ENCODE data around the gene TMCO6.
"Not testable (repeated sequence)": the region's sequence is repeated elsewhere in the genome, so short reads cannot be mapped to it uniquely, and the experiment has no call there.

The TMCO6 gene

DNA sequence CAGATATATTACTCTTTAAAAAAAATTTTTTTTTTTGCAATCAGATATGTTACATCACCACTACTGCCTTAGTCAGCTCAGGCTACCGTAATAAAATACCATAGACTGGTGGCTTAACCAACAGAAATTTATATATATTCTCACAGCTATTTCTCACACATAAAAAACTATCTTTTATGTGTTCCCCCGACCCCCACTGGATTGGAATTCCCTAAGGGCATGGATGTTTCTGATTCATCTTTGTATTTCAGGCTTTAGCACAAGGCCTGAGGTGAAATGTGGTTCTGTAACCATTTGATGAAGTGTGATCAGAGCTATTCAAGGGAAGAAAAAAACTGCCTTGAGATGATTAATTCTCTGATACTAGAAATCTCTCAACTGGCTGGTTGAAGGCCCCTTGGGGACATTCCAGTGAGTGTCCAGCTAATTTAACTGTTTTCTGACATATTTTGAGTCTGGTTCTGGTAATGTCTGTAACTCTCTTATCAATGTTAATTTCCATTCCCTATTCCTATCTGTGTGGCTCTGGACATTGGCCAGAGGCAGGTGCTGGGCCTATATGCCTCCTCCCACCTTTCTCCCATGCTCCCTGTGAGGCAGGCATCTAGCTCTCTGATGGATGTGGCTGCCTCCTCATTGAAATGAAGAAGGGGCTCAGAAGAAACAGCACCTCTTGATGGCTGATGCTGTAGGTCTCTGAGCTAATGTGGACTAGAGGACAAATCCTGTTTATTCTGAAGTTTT is 8.8 kb upstream of the TMCO6 start:
- DNase-seq (ENCODE audit: low read depth in 2 of 2), result no peak

DNA sequence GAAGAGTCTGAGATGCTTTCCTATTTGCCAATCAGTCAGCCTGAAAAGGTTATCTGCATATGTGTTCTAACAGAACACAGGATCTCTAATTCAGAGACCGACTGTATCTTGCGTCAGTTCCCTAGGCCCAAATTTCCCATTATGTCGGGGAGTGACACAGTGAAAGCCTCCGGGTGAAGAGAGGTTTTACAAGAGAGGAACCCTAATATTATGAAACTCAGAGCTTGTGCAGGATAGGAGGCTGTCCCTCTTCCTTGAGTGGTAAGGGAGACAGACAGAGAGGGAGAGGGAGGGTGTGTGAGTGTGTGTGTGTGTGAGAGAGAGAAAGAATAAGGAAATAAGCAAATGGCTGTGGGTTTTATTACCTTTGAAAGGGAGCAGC is 8.2 kb upstream of the TMCO6 start:
- DNase-seq (ENCODE audit: low read depth in 2 of 2), result no peak

DNA sequence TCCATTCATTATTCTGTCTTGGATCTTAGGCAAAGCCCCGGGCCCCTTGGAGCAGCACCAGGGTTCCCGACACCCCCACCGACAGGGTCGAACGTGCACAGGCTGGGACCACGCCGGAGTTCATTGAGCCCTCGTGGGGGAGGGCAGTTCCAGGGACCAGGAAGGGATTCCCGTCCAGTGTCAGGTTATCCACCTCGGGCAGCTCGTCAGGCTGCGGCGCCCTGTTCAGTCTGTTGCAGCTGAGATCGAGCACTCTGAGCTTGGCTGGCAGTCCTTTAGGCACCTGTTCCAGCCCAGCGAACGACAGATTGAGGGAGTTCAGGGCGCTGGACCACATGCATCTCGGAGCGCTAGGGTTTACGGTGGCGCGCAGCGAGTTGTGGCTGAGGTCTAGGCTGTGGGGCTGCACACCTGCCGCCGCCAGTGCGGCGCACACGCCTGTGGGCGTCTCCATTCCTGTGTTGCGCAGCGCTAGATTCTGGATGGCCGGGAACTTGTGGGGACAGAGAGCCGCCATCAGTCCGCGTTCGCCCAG is 7.4 kb upstream of the TMCO6 start:
- DNase-seq (ENCODE audit: low read depth in 2 of 2), result no peak

DNA sequence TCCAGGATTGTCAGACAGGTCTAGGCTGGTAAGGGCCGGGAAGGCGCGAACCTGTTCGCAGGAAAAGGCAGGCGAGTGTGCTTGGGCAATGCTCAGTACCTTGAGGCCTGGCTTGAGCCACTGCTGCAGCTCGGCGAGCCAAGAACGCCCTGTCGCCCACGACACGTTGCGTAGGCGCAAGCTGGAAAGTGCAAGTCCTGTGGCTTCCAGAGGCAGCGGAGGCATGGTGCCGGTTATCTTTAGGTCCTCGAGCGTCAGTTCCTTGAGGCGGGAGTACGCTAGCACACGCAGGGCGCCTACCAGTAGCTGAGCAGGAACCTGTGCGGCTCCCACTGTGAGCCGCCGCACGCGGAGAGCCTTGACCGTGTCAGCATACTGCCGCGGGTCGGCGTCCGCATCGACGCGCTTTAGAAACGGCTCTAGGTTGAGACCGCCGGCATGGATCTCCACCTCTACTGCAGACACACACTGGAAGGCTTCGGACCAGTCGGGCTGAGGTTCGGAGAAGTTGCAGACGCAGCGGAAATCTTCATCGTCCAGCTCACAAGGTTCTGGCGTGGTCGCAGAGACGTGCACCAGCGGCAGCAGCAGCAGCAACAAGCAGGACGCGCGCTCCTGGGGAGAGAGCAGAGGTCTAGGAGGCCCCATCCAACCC is 6.8 kb upstream of the TMCO6 start:
- peak in 1 of 2 donors; percentile 22 for DNase-seq (ENCODE audit: low read depth in 2 of 2)

DNA sequence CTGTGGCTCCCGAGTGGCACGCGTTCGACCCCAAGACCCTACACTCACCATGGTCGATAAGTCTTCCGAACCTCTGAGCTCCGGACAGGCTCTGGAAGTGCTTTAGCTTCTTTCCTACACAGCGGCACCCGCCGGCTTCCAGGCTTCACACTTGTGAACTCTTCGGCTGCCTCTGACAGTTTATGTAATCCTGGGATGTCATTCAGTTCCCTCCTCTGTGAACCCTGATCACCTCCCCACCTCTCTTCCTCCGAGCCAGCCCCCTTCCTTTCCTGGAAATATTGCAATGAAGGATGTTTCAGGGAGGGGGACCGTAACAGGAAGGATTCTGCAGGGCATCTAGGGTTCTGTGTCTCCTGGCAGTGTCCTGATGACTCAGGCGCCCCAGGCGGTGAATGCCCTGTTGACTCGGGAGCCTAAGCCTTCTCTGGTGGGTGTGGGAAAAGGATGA is 6.2 kb upstream of the TMCO6 start, which contains the start of gene CD14:
Gene CD14 (minus strand): TSS at position 155 of the 451 bp plus-strand sequence. CDS start 104 bp downstream, at position 51.
- no peak for DNase-seq (ENCODE audit: low read depth in 2 of 2)

DNA sequence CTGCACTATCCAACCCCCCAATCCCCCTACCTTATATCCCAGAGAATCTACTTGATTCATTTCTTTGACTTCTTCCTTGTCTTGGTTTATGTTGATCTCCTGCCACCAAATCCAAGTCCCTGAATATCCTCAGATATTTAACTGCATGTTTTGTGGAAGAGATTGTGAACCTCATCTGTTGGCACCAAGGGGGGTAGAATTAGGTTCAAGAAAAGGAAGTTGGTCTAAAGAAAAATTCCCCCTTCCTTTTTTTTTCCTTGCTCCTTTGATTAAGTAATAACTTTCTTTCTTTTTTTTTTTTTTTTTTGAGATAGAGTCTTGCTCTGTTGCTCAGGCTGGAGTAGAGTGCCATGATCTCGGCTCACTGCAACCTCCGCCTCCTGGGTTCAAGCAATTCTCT is 5.8 kb upstream of the TMCO6 start:
- DNase-seq (ENCODE audit: low read depth in 2 of 2), result no peak

DNA sequence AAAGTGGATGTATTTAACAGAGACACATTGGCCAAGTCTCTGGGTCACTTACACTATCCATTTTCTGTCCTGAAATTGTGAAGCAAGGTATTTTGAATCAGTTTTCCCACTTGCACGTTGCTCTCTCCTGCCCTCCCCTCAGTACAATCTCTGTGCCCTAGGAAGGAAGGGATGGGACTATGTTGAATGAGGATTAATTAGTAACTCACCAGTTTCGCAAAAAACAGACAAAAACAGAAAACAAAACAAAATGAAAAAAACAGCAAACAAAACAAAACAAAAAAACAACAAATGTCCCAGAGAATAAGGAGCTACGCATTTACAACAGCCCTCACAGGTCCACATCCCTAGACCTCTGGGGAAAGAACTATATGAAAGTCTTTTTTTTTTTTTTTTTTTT is 5.1 kb upstream of the TMCO6 start:
- no peak for DNase-seq (ENCODE audit: low read depth in 2 of 2)

DNA sequence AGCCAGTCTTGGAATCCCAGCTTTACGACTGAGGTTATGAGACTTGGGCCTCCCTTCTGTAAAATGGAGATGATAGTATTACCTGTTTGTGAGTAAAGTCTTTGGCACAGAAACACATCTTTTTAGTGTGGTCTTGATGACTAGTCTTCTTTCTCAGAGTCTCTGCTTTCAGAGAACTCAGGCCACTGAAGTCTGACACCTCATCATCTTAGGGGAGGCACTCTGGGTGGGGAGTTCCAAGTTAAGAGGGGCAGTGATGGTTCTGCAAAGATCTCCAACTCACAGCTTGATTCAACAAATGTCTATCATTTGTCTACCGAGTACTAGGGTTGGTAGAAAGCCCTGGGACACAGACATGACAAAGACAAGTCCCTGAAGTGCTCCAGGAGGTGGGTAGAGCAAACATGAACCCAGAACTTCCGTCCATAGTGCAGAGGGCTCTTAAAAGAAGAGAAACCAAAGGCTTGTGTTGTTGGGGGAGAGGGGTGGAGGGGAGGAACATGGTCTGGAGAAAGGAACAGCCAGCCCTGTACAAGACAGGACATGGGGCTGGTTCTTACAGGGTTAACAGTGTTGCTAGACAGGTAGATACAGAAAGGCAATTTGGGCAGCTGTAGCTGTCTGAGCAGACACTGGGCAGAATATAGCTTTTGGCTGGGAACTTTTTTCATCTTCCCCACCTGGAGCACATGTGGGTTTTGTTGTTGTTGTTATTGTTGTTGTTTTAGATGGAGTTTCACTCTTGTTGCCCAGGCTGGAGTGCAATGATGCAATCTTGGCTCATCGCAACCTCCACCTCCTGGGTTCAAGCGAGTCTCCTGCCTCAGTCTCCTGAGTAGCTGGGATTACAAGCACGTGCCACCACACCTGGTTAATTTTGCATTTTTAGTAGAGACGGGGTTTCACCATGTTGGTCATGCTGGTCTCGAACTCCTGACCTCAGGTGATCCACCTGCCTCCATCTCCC is 3.7 kb upstream of the TMCO6 start:
- DNase-seq (ENCODE audit: low read depth in 2 of 2), result no peak

DNA sequence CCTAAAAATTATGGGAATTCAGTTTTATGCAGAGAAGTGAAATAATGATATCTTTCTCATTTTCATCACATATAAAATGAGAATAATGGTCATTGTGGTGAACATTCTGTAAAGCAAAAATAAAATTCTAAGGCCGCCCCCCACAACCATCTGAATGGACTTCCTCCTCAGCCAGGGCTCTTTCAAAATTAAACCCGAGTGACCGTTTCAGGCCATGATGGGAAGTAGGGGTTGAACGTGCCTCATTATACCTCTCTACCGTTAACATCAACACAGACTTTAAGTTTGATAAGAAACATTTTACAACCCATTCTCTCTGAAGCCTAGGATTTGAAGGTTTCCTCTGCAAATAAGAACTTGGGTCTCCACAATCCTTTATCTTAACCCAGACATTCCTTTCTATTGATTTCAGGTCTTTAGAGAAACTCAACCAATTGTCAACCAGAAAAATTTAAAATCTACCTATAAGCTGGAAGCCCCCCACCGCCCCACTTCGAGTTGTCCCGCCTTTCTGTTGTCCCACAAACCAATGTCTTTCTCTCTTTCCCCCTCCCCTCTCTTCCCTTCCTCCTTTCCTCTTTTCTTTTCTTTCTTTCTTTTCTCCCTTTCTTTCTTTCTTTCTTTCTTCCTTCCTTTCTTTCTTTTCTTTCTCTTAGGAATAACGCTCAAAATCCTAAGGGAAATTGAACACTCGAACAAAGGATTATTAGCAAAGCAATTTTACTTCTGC is 1.7 kb upstream of the TMCO6 start:
- no peak for DNase-seq (ENCODE audit: low read depth in 2 of 2)

DNA sequence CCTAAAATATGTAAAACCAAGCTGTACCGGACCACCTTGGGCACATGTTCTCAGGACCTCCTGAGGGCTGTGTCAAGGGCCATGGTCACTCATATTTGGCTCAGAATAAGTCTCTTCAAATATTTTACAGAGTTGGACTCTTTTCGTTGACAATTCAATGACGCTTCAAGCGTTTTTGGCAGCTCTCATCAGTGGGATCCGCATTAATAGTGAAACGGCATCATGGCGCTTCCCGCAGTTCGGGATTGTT is 428 bp upstream of the TMCO6 start:
- not testable (repeated sequence) for DNase-seq (ENCODE audit: low read depth in 2 of 2)

DNA sequence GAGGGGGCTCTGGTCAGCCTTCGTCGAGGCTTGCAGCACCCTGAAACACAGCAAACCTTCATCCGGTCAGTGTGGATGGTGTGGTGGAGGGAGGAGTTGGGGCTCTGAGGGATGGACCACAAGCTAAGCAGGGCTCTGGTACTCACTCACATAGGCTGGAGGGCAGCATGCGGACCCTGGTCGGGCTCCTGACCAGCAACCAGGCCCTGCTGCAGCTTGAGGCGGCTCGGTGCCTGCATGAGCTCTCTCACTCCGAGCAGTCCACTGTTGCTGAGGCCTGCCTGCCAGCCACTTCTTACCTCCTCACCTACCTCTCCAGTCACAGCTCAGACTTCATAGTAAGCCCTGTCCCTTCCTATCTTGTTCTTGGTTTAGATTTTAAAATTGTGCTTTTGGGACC is 2.5 kb downstream of the TMCO6 start:
- DNase-seq (ENCODE audit: low read depth in 2 of 2), result no peak

DNA sequence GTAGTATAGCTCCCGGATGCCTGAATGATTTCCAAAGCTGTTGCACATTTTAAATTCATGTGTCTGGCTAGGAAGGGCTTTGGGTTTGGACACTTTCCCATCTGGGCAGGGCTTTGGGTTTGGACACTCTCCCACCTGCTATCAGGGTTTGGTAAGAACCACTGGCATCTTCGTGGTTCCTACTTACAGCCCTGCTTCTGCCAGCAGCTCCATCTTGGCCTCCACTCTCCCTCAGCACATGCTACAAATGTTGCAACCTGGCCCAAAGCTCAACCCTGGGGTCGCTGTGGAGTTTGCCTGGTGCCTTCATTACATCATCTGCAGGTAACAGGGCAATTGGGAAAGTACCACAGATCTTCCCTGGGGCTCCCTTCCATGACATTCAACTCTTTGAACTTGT is 3.5 kb downstream of the TMCO6 start:
- DNase-seq (ENCODE audit: low read depth in 2 of 2), result no peak

DNA sequence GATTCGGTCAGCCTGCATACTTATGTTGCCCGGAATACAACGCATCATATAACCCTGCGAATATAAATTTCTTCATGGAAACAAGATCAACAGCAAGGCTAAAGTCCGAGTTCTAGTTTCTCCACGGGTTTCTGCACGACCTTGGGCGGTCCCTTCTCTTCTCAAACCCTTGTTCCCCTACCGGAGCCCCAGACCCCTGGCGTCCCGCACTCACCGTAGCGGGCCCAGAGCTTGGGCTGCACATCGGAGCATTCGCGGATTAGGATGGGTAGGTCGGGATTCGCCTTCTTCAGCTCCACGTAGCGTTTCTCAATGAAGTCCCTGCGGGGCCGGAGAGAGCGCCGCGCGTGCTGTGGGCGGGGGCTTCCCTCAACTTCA is 7.8 kb downstream of the TMCO6 start:
- DNase-seq (ENCODE audit: low read depth in 2 of 2), result no peak

DNA sequence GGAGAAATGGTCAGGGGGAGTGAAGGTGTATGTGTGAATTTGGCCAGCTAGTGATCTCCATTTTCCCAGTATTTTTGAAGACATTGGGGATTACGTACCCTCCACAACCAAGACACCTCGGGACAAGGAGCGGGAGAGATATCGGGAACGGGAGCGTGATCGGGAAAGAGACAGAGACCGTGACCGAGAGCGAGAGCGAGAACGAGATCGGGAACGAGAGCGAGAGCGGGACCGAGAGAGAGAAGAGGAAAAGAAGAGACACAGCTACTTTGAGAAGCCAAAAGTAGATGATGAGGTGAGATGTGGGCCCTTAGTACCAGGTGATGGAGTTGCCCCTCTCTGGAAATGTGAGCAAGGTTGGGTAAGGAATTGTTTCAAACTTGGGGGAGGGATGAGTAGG is 19.6 kb downstream of the TMCO6 start:
- DNase-seq (ENCODE audit: low read depth in 2 of 2), result no peak

DNA sequence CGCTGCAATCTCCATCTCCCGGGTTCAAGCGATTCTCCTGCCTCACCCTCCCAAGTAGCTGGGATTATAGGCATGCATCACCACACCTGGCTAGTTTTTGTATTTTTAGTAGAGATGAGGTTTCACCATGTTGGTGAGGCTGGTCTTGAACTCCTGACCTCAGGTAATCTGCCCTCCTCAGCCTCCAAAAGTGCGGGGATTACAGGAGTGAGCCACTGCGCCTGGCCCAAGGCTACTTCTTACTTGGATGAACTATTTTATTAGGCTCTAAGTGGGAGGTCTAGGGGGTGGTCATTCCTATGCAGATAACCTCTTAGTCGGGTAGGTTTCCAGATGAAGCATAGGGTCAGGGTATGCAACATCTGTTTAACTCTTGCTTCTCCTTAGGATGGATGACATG is 21.1 kb downstream of the TMCO6 start:
- DNase-seq (ENCODE audit: low read depth in 2 of 2), result not testable (repeated sequence)

DNA sequence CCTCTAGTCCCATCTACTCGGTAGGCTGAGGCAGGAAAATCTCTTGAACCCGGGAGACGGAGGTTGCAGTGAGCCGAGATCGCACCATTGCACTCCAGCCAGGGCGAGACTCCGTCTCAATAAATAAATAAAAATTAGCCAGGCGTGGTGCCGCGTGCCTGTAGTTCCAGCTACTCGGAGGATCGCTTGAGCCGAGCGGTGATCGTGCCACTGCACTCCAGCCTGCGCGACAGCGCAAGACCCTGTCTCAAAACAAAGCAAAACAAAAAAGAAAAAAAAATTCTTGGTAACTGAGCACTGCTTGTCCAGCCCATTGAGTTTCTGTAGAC is 24.7 kb downstream of the TMCO6 start:
- DNase-seq (ENCODE audit: low read depth in 2 of 2), result no peak

DNA sequence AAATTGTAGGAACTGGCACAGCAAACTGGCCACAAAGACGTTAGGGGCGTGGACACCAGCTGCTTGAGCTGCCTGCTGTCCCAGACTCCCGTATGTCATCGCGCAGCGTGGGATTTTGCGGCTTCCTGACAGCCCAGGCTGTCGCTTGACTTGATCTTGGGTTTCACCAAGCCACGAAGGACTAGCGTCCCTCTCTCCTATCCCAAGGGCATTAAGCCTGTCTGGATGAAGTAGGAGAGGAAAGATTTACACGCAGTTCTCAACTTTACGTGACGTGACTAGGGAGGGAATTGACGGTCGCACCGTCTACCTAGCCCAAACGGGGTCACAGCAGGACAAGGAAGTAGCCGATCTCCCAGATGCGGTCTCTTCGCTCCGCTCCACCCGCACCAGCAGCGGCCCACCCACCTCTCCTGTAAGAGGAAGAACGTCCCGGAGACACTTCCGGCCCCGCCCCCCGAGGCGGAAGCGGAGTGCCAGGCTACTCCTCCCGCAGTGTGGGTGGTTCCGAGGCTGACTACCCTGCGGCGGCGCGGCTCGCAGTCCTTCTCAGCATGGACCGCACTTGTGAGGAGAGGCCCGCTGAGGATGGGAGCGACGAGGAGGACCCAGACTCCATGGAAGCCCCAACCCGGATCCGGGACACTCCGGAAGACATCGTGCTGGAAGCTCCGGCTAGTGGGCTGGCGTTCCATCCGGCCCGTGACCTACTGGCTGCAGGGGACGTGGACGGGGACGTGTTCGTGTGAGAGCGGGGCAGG is 25.3 kb downstream of the TMCO6 start, which contains the start of gene WDR55:
Gene WDR55 (plus strand): TSS at position 546 of the 761 bp plus-strand sequence. CDS start 9 bp downstream, at position 555.
- peak; percentile 93 to 94 for DNase-seq (ENCODE audit: low read depth in 2 of 2)

DNA sequence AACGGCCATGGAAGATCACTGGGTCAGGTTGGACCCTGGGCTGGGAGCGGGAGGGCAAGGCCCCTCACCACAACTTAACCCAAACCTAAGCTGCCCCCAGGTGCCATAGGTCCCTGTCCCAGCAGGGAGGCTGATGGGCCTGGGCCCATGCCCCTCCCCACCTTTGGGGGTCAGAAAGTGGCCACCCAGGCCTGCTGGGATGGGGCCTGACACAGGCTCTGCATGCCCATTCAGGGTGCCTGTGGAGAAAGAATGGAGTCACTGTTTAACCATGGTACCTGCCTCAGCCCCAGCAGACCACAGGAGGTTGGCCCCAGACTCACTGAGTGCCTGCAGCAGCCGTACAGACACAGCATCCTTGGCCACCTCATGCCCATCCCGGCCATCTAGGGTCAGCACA is 31.8 kb downstream of the TMCO6 start:
- not testable (repeated sequence) for DNase-seq (ENCODE audit: low read depth in 2 of 2)

DNA sequence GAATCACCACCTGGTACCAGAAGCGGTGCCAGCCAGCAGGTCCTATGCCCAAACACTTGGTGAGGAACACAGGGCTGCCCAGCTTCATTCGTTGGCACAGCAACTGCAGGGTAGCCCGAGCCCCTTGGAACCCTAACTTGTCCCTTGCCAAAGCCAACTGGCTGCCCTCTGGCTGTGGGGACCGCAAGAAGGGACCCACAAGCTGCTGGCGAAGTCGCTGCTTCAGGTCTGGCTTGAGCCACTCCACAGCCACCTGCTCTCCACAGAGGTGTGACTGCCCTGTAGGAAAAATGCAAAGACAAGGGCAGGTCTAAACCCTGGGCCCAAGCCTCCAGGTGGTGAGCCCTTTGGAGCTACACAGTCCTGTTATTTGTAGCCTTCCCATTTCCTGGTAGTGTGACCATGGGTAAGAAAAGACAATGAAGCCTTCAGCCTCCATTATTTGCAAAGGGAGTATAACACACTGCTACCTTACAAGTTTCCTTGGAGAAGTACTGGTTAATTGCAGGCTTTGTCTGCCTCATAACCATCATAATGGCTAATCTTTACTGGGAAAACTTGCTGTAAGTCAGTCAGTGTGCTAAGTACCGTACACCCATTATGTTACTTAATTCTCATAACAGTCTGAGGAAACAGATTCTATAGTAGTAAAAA is 32.3 kb downstream of the TMCO6 start:
- no peak for DNase-seq (ENCODE audit: low read depth in 2 of 2)

DNA sequence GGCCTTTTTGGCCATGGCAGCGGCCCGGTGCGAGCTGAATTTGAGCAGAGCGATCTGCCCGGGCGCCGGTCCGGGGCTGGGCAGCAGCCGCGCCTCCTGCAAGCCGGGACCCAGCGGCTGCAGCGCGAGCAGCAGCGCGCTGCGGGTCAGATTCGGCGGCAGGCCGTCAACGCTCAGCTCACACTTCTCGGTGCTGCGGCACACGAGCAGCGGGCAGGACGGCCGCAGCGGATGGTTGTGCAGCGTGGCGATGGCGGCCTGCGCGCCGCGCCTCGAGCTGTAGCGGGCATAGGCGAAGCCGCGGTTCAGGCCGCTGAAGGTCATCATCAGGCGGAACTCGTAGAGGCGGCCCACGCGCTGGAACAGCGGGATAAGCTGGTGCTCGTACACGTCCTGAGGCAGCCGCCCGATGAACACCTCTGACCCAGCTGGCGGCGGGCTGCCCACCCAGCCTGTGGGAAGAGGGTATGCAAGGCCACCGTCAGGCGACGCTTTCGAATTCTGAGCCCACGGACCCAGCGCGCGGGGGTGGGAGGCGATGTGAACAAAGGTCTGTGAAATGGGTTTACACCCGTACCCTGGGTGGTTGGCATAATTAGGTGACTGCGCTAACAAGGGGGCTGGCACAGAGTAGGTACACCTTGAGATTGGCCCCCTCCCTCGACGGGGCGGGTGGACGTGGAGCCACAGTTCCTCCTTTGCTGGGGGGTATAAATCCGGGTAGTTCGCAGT is 33.4 kb downstream of the TMCO6 start:
- no peak for DNase-seq (ENCODE audit: low read depth in 2 of 2)
